Midbrain (tissue), 1 donor: ENCODE results near the gene KLHL3.

Source experiments
- DNase-seq: peaks from one replicate; lab custom pipeline; 2025; lab: John Stamatoyannopoulos, UW

The KLHL3 gene

DNA sequence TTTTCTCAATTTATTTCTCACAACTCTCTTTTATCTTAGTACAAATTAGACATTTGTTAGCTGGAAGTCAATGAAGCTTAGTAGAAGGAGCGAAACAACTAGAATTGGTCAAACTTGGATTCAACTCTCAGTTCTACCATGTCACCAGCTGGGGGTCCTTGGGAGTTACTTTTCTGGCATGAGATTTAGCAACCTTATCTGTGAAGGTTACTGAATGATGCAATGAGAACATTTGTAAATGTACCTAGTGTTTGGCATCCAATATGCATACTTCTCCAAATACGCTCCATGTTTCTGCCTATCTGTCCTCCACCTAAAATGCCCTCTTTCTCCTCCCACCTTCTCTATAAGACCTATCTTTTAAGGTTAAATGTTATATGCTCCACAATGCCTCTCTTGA is 12.0 kb upstream of the KLHL3 start:
- no peak for DNase-seq

DNA sequence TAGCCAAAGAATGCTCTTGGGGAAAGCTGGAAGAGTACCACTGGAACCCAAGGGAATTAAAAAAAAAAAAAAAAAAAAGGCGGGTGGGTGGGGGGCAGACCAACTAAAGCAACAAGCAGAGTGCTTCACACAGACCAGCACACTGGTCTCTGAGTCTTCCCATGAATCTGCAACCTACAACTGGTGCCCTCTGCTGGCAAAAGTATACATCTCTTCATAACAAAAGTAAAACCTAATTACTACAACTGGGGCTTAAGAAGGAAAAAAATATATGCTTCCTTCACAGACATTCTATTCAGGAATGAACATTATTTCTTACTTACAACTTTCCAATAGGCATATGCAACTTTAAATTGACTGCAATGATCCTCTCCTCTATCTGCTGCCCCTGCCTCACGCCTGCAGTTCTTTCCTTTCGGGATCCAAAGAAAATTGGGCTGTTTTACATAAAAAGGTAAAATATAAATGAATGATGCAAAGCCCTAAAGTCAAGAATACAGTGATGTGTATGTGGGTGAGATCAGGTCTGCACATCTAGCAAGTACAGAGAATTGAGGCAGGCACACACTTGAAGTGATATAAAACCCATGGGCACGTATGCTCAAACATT is 7.2 kb upstream of the KLHL3 start:
- DNase-seq: peak; percentile 75

DNA sequence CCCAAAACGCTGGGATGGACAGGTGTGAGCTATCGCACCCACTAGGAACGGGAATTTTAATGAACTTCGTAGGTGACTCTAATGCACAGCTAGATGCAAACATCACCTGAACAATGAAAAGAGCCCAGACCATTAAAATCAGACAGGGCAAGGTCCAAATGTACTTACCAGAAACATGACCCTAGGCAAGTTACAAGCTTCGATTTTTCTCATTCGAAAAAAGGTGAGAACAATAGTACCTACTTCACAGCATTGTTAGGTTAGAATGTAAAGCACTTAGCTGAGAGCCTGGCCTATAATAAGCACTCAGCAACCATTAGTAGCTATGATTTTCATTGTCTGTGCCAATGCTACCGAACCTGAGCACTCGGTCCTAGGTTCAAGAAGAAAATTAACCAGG is 5.8 kb upstream of the KLHL3 start:
- DNase-seq: no peak

DNA sequence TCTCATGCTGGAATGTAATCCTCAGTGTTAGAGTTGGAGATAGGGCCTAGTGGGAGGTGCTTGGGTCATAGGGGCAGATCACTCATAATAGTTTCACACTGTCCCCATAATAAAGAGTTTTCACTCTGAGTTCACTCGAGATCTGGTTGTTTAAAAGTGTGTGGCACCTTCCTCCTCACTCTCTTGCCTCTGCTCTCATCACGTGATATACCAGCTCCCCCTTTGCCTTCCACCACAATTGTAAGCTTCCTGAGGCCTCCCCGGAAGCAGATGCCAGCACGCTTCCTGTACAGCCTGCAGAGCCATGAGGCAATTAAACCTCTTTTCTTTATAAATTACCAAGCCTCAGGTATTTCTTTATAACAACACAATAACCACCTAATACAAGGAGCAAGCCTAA is 3.8 kb upstream of the KLHL3 start:
- DNase-seq: no peak

GRCh38 chr5:137738947-137739346 is 3.1 kb upstream of the KLHL3 start:
- no peak for DNase-seq

- no peak for DNase-seq
Measured at GRCh38 chr5:137737349-137738131, 1.7 kb upstream of the KLHL3 start.

- DNase-seq: no peak
Measured at GRCh38 chr5:137736496-137736895, 607 bp upstream of the KLHL3 start.

DNA sequence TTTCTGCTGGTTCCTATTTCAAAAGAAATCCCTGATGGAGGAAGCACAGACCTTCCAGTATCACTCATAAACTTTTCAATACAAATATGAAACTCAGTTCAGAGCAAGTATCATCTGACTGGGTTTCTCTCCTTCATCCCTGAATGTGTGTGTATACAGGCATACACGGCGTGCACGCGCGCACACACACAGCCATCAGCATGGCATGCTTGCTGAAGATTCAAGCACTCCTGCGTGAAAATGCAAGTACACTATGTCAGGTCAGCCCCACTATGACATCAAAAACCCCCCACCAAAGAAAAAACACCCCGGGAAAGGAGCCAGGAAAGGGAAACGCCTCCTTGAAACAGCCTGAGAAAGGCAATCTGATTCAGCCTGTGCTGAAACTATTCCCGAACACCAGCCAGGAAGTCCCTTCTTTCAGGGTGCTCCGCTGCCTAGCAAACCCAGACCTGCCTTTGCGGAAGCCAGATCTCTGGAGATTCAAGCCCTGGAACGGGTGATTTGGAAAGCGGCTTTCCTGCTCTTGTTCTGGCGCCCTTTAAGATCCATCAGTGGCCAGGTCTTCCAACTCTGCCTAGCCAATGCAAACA is 831 bp downstream of the KLHL3 start:
- peak; percentile 19 for DNase-seq

DNA sequence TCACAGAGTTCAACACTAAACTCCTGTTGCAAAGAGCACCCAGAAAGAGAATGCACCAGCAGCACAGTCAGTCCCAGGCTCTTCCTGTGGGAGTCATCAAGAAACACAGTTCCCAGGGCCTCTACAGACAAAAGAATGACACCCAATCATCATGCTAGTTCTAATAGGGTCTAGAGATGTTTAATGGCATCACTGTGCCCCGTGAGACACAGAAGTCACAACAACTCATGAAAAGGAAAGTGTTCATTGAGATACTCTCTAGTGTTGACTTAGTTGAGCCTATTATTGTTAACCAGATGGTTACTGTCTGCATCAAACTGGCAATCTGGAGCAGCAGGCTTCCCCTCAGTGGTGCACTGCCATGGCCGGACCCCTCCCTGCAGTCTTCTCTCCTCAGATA is 1.6 kb downstream of the KLHL3 start:
- DNase-seq: no peak

GRCh38 chr5:137733922-137734321 is 2.0 kb downstream of the KLHL3 start:
- no peak for DNase-seq

GRCh38 chr5:137733006-137733405 is 2.9 kb downstream of the KLHL3 start:
- no peak for DNase-seq

DNA sequence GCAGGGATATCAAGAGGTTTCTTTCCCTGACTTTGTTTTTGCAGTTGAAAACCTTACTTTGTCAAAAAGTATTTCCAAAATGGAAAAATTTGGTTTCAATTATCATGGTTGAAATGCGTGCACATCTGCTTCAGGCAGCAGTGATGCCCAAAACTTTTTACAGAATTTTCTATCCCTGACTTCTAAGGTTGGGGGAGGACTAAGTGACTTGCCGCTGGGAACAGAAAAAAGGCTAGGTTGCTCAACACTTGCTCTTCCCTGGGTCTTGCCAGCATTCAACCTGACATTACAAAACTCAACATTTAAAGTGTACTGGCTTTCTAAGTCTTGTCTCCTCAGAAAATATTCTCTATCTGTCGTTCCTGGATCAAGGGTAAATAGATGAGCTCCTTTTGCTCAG is 4.7 kb downstream of the KLHL3 start:
- no peak for DNase-seq

GRCh38 chr5:137730336-137730735 is 5.6 kb downstream of the KLHL3 start:
- no peak for DNase-seq

DNA sequence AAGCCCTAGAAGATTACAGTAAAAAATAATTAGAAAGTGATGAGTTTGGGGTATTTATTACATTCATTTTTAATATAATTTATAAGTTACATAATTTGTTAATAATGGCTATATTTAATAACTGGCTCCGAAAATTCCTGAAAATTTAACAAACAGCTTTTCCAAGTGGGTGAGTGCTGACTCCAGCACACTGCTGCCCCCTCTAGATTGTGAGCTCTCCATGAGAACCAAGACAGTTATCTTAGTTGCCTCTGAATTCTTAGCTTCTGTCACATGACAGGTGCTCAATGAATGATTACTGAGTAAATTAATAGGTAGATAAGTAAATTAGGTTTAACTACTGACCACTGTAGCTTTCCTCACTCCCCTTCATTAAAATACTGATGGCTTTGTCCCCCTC is 7.8 kb downstream of the KLHL3 start:
- no peak for DNase-seq

DNA sequence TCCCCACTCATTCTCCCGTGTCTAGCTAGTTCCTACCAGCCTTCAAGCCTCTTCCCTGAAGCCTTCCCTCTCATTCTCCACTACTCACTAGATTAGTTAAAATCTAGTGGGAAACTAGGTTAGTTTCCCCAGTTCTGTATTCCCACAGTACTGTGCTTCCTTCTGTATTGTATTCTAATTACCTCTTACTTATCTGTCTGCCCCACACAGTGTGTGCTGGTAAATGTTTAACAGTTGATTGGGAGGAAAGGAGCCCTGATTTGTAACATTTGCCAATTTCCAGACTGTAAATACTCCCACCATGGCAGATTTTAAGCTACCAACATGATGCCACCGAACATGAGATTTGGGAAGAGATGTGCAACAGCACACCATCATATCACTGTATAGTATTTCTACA is 8.3 kb downstream of the KLHL3 start:
- no peak for DNase-seq

DNA sequence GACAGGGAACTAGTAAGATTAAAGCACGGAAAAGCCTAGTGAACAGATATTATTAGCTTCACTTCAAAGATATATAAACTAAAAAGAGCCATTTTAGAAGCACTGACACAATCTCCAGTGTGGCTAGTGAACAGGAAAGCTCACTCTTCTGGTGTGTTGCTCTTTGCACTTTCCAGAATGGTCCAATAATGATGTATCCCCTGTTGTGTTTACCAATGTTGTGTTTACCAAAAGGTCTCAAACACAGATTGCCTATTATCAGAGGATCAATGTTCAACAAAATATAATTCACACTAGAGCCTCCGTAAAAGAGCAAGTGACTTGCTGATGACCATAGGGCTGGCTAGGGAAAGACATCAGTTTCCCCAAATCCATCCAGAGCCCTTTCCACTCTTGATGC is 11.6 kb downstream of the KLHL3 start:
- no peak for DNase-seq

- DNase-seq: no peak
Measured at GRCh38 chr5:137718611-137719010, 17.3 kb downstream of the KLHL3 start.

GRCh38 chr5:137716337-137716736 is 19.6 kb downstream of the KLHL3 start:
- no peak for DNase-seq

DNA sequence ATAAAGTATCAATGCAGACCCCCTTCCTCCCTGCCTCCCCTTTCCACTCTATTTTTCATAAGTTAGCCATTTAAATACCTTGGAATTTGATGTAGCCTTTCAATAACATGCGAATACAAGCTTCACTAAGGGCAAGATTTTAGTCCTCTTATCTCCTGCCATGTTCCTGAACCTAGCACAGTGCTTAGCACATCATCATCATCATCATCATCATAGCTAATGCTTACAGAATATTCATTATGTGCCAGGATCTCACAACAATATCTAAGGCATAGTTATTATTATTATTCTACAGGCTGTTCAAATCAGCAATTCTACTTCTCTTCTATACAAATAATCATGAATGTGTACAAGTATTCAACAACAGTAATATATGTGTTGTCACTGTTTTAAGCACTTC is 20.4 kb downstream of the KLHL3 start:
- DNase-seq: no peak

- DNase-seq: no peak
Measured at GRCh38 chr5:137714946-137715345, 20.9 kb downstream of the KLHL3 start.

GRCh38 chr5:137714494-137714893 is 21.4 kb downstream of the KLHL3 start:
- DNase-seq: no peak

- DNase-seq: no peak
Measured at GRCh38 chr5:137712139-137712667, 23.7 kb downstream of the KLHL3 start.

DNA sequence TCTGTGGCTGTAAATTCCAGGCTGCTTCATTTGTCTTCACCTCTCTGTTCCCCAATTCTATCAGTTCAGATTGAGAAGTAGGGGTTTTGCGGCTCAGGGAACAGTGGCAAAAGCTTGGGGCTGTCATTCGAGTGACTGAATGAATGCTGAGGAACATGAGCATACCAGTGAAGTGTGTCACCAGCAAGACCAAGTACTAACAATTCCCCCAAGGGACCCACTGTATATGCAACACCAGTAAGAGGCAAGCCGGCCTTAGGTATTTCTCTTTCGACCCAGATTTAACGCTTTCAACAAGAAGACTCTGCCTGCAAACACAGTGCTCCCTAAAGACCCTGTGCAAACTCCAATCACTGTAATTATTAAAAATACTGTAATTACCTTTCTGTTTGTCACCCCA is 25.8 kb downstream of the KLHL3 start:
- no peak for DNase-seq
